Mesangial cell (primary cell): ENCODE results near the gene BMERB1. TPM values are rescaled to one million over a fixed set of nuclear protein-coding genes. Genes with fewer than 3 reads are reported as not detected.

Experiments
- total RNA-seq: library from RNA; depleted of rRNA; stranded (reverse); fragments of >200 nt; gene quantifications from 2 replicates; pipeline ENCODE4 v1.2.3, GENCODE V29; 2015

Gene BMERB1
- total RNA-seq: 14.0 and 28.6 TPM in 2 replicates

GRCh38 chr16:15434425-15435215 lies at the start of gene BMERB1:
Gene BMERB1, plus strand, starts transcription at chr16:15434588. Its CDS starts 66 bp downstream, at chr16:15434654.

GRCh38 chr16:15395631-15396508 lies 38.5 kb upstream of the BMERB1 start, which contains the start of gene MPV17L:
Gene MPV17L, plus strand, starts transcription at chr16:15395754. Its CDS starts 144 bp downstream, at chr16:15395898.

Other genes with a start within 250 kb of the BMERB1 start
- 2.0 and 2.3 TPM in 2 replicates for gene NPIPA5, start 56.3 kb upstream of the BMERB1 start, total RNA-seq
- 2.6 and 3.3 TPM in 2 replicates for gene MPV17L, start 38.8 kb upstream of the BMERB1 start, total RNA-seq
- gene MARF1, start 208.6 kb downstream of the BMERB1 start, total RNA-seq: 12.4 and 18.3 TPM in 2 replicates
- gene NDE1, start 215.7 kb downstream of the BMERB1 start, total RNA-seq: 28.9 and 64.5 TPM in 2 replicates